GM23248 (cell line): ENCODE measurements around the gene PRCP. TPM values are rescaled to one million over a fixed set of nuclear protein-coding genes. Genes with fewer than 3 reads are reported as not detected.

Experiments
- DNase-seq: peaks from one replicate; pipeline ENCODE4 v3.0.0-alpha.2; 2015
- H2AFZ ChIP-seq: fragments of 200-600 bp; sonication (generic); 2 replicates; pipeline ENCODE4 v1.6.1; 2016; ENCODE audit warnings: antibody characterized with exemption
- H3F3A ChIP-seq: fragments of 200-600 bp; sonication (generic); 2 replicates; pipeline ENCODE4 v1.6.1; 2016; ENCODE audit warnings: mild to moderate bottlenecking, antibody characterized with exemption, mixed run types; ENCODE audit not compliant: insufficient read depth
- H3K27ac ChIP-seq: fragments of 200-600 bp; sonication (generic); 2 replicates; pipeline ENCODE4 v1.5.1; 2016; ENCODE audit warnings: mild to moderate bottlenecking
- H3K27me3 ChIP-seq: fragments of 200-600 bp; sonication (generic); replicated peaks from 2 replicates; pipeline ENCODE4 v1.6.1; 2016; ENCODE audit warnings: mild to moderate bottlenecking; ENCODE audit not compliant: insufficient read depth
- H3K36me3 ChIP-seq: fragments of 200-600 bp; sonication (generic); 2 replicates; pipeline ENCODE4 v1.6.1; 2016; ENCODE audit warnings: low read depth, mild to moderate bottlenecking
- H3K4me1 ChIP-seq: fragments of 200-600 bp; sonication (generic); 2 replicates; pipeline ENCODE4 v1.6.1; 2016; ENCODE audit warnings: mild to moderate bottlenecking; ENCODE audit not compliant: insufficient read depth
- H3K4me2 ChIP-seq: fragments of 200-600 bp; sonication (generic); one replicate; pipeline ENCODE4 v1.6.1; 2016; ENCODE audit warnings: mild to moderate bottlenecking; ENCODE audit not compliant: unreplicated experiment
- H3K4me3 ChIP-seq: fragments of 200-600 bp; sonication (generic); 2 replicates; pipeline ENCODE4 v1.5.1; 2016; ENCODE audit warnings: mild to moderate bottlenecking
- H3K79me2 ChIP-seq: fragments of 200-600 bp; sonication (generic); 2 replicates; pipeline ENCODE4 v1.6.1; 2016; ENCODE audit warnings: mild to moderate bottlenecking; ENCODE audit not compliant: insufficient read depth
- H3K9ac ChIP-seq: fragments of 200-600 bp; sonication (generic); 2 replicates; pipeline ENCODE4 v1.6.1; 2016; ENCODE audit warnings: mild to moderate bottlenecking
- H3K9me2 ChIP-seq: fragments of 200-600 bp; sonication (generic); 2 replicates; pipeline ENCODE4 v1.6.1; 2016; ENCODE audit warnings: mixed run types, mild to moderate bottlenecking, moderate library complexity; ENCODE audit not compliant: insufficient read depth
- H3K9me3 ChIP-seq: fragments of 200-600 bp; sonication (generic); one replicate; pipeline ENCODE4 v1.6.1; 2017; ENCODE audit warnings: low read depth
- H4K20me1 ChIP-seq: fragments of 200-600 bp; sonication (generic); 2 replicates; pipeline ENCODE4 v1.6.0; 2016; ENCODE audit not compliant: insufficient read depth
- EZH2 ChIP-seq: fragments of 200-600 bp; sonication (generic); IDR thresholded peaks from 2 replicates; pipeline ENCODE4 v1.6.1; 2018; ENCODE audit warnings: antibody characterized with exemption, mild to moderate bottlenecking; ENCODE audit not compliant: insufficient read depth, poor library complexity, severe bottlenecking
- EZH2phosphoT487 ChIP-seq: fragments of 200-600 bp; sonication (generic); IDR thresholded peaks from 2 replicates; pipeline ENCODE4 v1.6.1; 2018; ENCODE audit warnings: antibody characterized with exemption, moderate library complexity, mild to moderate bottlenecking, low read depth; ENCODE audit not compliant: insufficient read depth
- WGBS, 2 experiments: methylation state at CpG; one replicate each; pipeline ENCODE4 v1.1.6; 2015 to 2017; ENCODE audit warnings: low lambda C conversion rate in 2 of 2, low coverage in 1 of 2; ENCODE audit errors: missing lambda C conversion rate in 2 of 2; 5-methylcytosine and 5-hydroxymethylcytosine counted together
- in situ Hi-C: fragments of 300-500 bp; cut with MboI; formaldehyde crosslinking; loops from 2 replicates; pipeline ENCODE4 v1.15.0; 2020
- polyA plus RNA-seq: library from polyadenylated mRNA; unstranded; fragments of >200 nt; fragmentation: Nextera tagmentation; extraction: Ambion mirVana; gene quantifications from 2 replicates; pipeline ENCODE4 v1.2.1, GENCODE V29; 2016
- total RNA-seq: library from RNA; depleted of rRNA; stranded (reverse); fragments of >200 nt; shearing (Covaris generic); gene quantifications from 2 replicates; pipeline ENCODE4 v1.2.3, GENCODE V29; 2014

PRCP gene
- total and polyA plus RNA-seq, 2 experiments from 2014 or later, result 84.1 to 85.7 TPM

DNA sequence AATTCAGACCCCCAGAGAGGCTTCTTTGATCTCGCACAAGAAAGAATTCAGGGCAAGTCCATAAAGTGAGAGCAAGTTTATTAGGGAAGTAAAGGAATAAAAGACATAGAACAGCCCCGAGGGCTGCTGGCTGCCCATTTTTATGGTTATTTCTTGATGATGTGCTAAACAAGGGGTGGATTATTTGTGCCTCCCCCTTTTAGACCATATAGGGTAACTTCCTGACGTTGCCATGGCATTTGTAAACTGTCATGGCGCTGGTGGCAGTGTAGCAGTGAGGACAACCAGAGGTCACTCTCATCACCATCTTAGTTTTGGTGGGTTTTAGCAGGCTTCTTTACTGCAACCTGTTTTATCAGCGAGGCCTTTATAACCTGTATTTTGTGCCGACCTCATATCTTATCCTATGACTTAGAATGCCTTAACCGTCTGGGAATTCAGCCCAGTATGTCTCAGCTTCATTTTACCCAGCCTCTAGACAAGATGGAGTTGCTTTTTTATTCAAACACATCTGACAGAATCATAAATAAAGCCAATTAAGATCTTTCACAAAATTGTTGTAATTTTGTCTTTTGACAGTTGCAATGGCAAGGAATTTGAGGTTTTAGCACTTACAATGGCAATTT is 8.9 kb upstream of the PRCP start:
- no peak for TF ChIP-seq EZH2phosphoT487
- TF ChIP-seq EZH2, result no peak
- peaks cover 10% of the 10 kb centered on the region; the same call in 1 of the 2 replicates for H3K4me1 ChIP-seq
- no peaks in the 10 kb centered on the region for H3K36me3 ChIP-seq
- H3K9ac ChIP-seq, result no peak overlapping the region
- H3K9me3 ChIP-seq, result no peaks in the 10 kb centered on the region
- no peaks in the 10 kb centered on the region for H4K20me1 ChIP-seq
- 81 to 85% methylated on average over 7 of the region's 7 CpGs for WGBS, 2 experiments
- no peak overlapping the region for H3K27ac ChIP-seq
- H3K79me2 ChIP-seq, result peaks cover 16% of the 10 kb centered on the region; the same call in 1 of the 2 replicates
- H3K4me3 ChIP-seq, result no peak overlapping the region
- H3K4me2 ChIP-seq, result no peak overlapping the region
- H3K9me2 ChIP-seq, result no peaks in the 10 kb centered on the region
- H2AFZ ChIP-seq, result peak overlapping the region; percentile 60
- DNase-seq, result no peak
- no peaks in the 10 kb centered on the region for H3K27me3 ChIP-seq
- in situ Hi-C loops, result loop anchor here (10.0 kb wide), 2 partner anchors 256 to 346 kb away; no protein-coding TSS in a partner anchor
- H3F3A ChIP-seq, result no peaks in the 10 kb centered on the region

DNA sequence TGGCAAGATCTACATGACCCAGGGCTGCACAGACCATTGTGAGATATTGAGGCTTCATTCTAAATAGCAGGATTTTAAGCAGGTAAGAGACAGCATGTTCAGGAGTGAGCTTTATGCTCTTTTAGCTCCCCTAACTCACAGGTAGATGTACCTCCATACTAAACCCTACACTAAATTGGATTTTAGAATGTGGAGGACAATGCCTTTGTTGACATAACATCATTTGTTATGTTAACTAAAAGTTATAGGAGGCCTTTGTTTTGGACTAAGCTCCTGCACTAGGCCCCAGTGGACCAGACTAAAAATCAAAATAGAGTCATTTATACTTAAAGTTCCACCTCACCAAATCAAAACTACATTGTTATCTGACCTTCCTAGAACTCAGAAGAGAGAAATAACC is 8.1 kb upstream of the PRCP start:
- DNase-seq, result no peak
- no peaks in the 10 kb centered on the region for H3K36me3 ChIP-seq
- H3K27ac ChIP-seq, result no peak overlapping the region
- no peaks in the 10 kb centered on the region for H3F3A ChIP-seq
- no peaks in the 10 kb centered on the region for H3K27me3 ChIP-seq
- H3K4me3 ChIP-seq, result no peak overlapping the region
- no peaks in the 10 kb centered on the region for H3K9me2 ChIP-seq
- H3K9me3 ChIP-seq, result no peaks in the 10 kb centered on the region
- in situ Hi-C loops, result loop anchor here (10.0 kb wide), 2 partner anchors 256 to 346 kb away; no protein-coding TSS in a partner anchor
- H3K4me2 ChIP-seq, result no peak overlapping the region
- no peak overlapping the region for H3K9ac ChIP-seq
- TF ChIP-seq EZH2 (no peak), EZH2phosphoT487 (no peak)
- H2AFZ ChIP-seq, result peak overlapping the region; percentile 60
- H4K20me1 ChIP-seq, result no peaks in the 10 kb centered on the region
- H3K4me1 ChIP-seq, result peaks cover 10% of the 10 kb centered on the region; the same call in 1 of the 2 replicates
- H3K79me2 ChIP-seq, result peaks cover 16% of the 10 kb centered on the region; the same call in 1 of the 2 replicates

DNA sequence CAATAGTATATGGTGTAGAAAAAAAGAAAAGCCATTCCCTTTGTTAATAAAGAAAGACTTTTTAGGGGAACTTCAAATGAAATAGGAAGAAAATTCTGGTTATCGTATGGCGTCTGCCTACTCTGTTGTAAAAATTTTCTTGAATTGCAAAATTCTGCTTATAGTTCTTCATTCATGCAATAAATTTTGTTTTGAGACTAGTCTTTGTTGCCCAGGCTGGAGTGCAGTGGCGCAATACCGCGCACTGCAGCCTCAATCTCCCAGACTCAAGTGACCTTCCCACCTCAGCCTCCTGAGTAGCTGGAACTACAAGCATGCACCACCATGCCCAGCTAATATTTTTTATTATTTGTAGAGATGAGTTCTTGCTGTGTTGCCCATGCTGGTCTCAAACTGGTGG is 7.1 kb upstream of the PRCP start:
- peak overlapping the region; percentile 58; the same call in 1 of the 2 replicates for H3K4me3 ChIP-seq
- no peak overlapping the region for H3K27ac ChIP-seq
- no peaks in the 10 kb centered on the region for H3F3A ChIP-seq
- in situ Hi-C loops, result loop anchor here (10.0 kb wide), 2 partner anchors 257 to 347 kb away; no protein-coding TSS in a partner anchor
- H3K9ac ChIP-seq, result peak overlapping the region; percentile 48; the same call in 1 of the 2 replicates
- H2AFZ ChIP-seq, result peak overlapping the region; percentile 79
- peaks cover 10% of the 10 kb centered on the region; the same call in 1 of the 2 replicates for H3K4me1 ChIP-seq
- H3K4me2 ChIP-seq, result peak overlapping the region; percentile 83
- peaks cover 23% of the 10 kb centered on the region; the same call in 1 of the 2 replicates for H3K79me2 ChIP-seq
- no peaks in the 10 kb centered on the region for H3K9me3 ChIP-seq
- TF ChIP-seq EZH2phosphoT487, result no peak
- H4K20me1 ChIP-seq, result no peaks in the 10 kb centered on the region
- no peak for DNase-seq
- WGBS, 2 experiments, result 98% methylated on average over 5 of the region's 5 CpGs
- H3K36me3 ChIP-seq, result no peaks in the 10 kb centered on the region
- H3K9me2 ChIP-seq, result no peaks in the 10 kb centered on the region
- no peaks in the 10 kb centered on the region for H3K27me3 ChIP-seq

DNA sequence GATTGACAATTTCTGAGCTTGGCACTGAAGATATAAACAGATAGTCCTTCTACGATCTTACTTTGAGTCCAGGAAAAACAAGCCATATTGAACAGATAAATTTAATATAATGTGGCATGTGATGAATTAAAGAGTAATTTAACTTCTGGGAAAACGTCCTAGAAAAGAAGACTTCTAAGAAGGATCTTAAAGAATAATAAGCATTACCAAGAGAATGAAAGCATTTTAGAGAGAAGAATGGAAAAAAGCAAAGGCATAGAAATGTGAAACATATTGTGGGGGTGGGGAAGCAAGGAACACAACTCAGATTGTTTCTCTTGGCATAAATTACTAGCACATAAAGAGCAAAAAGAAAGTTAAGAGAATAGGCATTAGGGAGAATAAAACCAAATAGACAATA is 6.7 kb upstream of the PRCP start:
- Histone ChIP-seq H3K27me3 (no peaks in the 10 kb centered on the region), H3K4me1 (peaks cover 10% of the 10 kb centered on the region; the same call in 1 of the 2 replicates), H3K9me3 (no peaks in the 10 kb centered on the region), H3F3A (no peaks in the 10 kb centered on the region), H3K79me2 (peaks cover 23% of the 10 kb centered on the region; the same call in 1 of the 2 replicates), H3K27ac (no peak overlapping the region), H3K36me3 (no peaks in the 10 kb centered on the region), H3K9ac (peak overlapping the region; percentile 48), H3K9me2 (no peaks in the 10 kb centered on the region), H2AFZ (peak overlapping the region; percentile 79), H3K4me3 (peak overlapping the region; percentile 58), H3K4me2 (peak overlapping the region; percentile 83), H4K20me1 (no peaks in the 10 kb centered on the region)
- in situ Hi-C loops, result loop anchor here (10.0 kb wide), 2 partner anchors 258 to 348 kb away; no protein-coding TSS in a partner anchor
- WGBS, 2 experiments, result 6 to 8% methylated on average over 2 of the region's 2 CpGs
- TF ChIP-seq EZH2phosphoT487 (no peak), EZH2 (no peak)
- peak; percentile 11 for DNase-seq
